Activated CD4-positive, alpha-beta T cell treated with anti-CD3 and anti-CD28 coated beads for 36 hours (primary cell): ENCODE data around the gene EIF4E3. TPM values are rescaled to one million over a fixed set of nuclear protein-coding genes. Genes with fewer than 3 reads are reported as not detected.

Source experiments
- ATAC-seq: fragments of 200-7000 bp; cut with Tn5 transposase; one replicate; pipeline ENCODE4 v1.10.0; 2021; ENCODE audit warnings: mild to moderate bottlenecking, moderate library complexity
- CTCF ChIA-PET: fragments of 350-600 bp; sonication (Branson Sonifier 250); formaldehyde crosslinking; loops from one replicate; lab custom pipeline; 2021; ENCODE audit warnings: antibody characterized with exemption; lab: Charles Lee
- POLR2A ChIA-PET: fragments of 350-600 bp; sonication (Branson Sonifier 250); formaldehyde crosslinking; loops from one replicate; lab custom pipeline; 2021; ENCODE audit warnings: antibody characterized with exemption, inconsistent platforms; lab: Charles Lee
- DNase-seq: peaks from one replicate; pipeline ENCODE4 v3.0.0-alpha.2; 2020
- H3K27ac Mint-ChIP-seq: one replicate; pipeline ENCODE4 v1.8.0; 2021; ENCODE audit warnings: mixed read lengths
- H3K27me3 Mint-ChIP-seq: one replicate; pipeline ENCODE4 v1.8.0; 2021; ENCODE audit warnings: mixed read lengths
- H3K36me3 Mint-ChIP-seq: one replicate; pipeline ENCODE4 v1.8.0; 2021; ENCODE audit warnings: low read depth, mixed read lengths
- H3K4me1 Mint-ChIP-seq: one replicate; pipeline ENCODE4 v1.8.0; 2021; ENCODE audit warnings: mixed read lengths
- H3K4me3 Mint-ChIP-seq: one replicate; pipeline ENCODE4 v1.8.0; 2021; ENCODE audit warnings: mild to moderate bottlenecking, moderate library complexity, mixed read lengths
- H3K9me3 Mint-ChIP-seq: one replicate; pipeline ENCODE4 v1.8.0; 2021; ENCODE audit warnings: low read depth, mixed read lengths
- intact Hi-C, 2 experiments: fragments of 100-400 bp; cut with DNase I in 1 of 2; cut with micrococcal nuclease in 1 of 2; formaldehyde crosslinking; loops; one replicate each; pipeline versions ENCODE4 v1.14.2 to v1.15.1; 2022 to 2024; cut with DNase I, micrococcal nuclease
- total RNA-seq, 2 experiments: library from RNA; stranded (reverse); gene quantifications; one replicate each; pipeline ENCODE4 v1.2.3, GENCODE V29; 2021

EIF4E3 gene
- total RNA-seq, 2 experiments from 2014 or later: 28.7 to 29.7 TPM

DNA sequence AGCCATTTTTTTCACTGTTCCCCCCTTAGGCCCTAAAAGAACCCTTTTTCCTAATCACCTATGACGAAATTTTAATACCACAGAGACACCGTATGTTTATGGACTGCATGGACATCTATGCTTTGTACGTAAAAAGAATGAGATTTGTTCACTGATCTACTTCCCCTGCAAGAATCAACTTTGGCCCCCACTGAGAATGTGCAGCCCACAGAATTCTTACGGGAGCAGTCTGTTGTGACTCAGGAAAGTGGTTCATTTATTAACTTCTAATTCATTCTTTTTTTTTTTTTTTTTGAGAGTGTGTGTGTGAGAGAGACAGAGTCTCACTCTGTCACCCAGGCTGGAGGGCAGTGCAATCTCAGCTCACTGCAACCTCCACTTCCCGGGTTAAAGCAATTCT is 17.6 kb downstream of the EIF4E3 start:
- DNase-seq: no peak
- CTCF ChIA-PET: interaction anchor here (1.0 kb wide), 3 partner anchors 23 to 151 kb away, joined by 3 to 4 read pairs (median 3); no protein-coding TSS in a partner anchor
- peaks cover 80% of the 10 kb centered on the region for H3K4me1 Mint-ChIP-seq
- POLR2A ChIA-PET: no interaction called here
- H3K27ac Mint-ChIP-seq: no peak overlapping the region
- intact Hi-C loops: no loop called here
- H3K36me3 Mint-ChIP-seq: peaks cover 8% of the 10 kb centered on the region
- ATAC-seq: no peak
- no peaks in the 10 kb centered on the region for H3K9me3 Mint-ChIP-seq
- no peaks in the 10 kb centered on the region for H3K27me3 Mint-ChIP-seq
- no peak overlapping the region for H3K4me3 Mint-ChIP-seq

DNA sequence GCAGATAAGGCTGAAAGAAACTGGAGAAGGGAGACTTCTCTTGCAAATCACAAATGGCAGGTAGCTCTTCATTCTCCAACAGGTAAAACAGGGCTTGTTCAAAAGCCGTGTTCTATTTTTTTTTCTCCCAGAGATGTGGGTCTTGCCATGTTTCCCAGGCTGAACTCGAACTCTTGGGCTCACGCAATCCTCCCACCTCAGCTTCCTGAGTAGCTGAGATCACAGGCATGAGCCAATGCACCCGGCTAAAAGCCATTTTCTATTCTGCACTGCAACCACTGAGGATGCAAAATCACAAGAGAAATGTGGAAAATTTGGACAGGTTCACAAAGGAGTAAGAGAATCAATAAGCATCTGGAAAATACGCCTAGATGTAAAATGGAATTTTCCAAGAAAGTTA is 19.5 kb downstream of the EIF4E3 start:
- Mint-ChIP-seq H3K4me3 (no peak overlapping the region), H3K27me3 (no peaks in the 10 kb centered on the region), H3K9me3 (no peaks in the 10 kb centered on the region), H3K36me3 (peaks cover 18% of the 10 kb centered on the region), H3K27ac (peak overlapping the region; percentile 55), H3K4me1 (peaks cover 86% of the 10 kb centered on the region)
- DNase-seq (no peak), ATAC-seq (no peak)
- intact Hi-C loops: loop anchor here (2.0 kb wide), 2 partner anchors 15 to 17 kb away; no protein-coding TSS in a partner anchor
- CTCF ChIA-PET: no interaction called here
- POLR2A ChIA-PET: no interaction called here

DNA sequence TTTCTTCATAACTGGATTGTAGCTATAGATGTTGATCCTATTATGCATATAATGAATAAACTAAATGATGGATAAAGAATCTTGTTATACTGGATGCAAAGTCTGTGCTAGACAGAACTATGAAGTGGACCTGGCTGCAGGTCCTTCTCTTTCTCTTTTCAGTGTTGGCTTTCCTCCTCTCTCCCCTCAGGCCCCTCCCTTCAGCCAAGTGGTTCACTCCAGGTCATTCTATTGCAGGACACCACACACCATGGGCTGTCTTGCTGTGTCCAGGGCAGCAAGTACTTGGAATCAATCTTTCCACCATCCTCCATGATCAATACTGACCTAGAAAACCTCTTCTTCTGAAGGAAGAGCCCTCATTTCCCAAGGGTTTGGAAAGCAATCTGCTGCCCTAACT is 20.3 kb downstream of the EIF4E3 start:
- Mint-ChIP-seq H3K4me1 (peaks cover 82% of the 10 kb centered on the region), H3K27ac (peak overlapping the region; percentile 66), H3K9me3 (no peaks in the 10 kb centered on the region), H3K36me3 (peaks cover 19% of the 10 kb centered on the region), H3K27me3 (no peaks in the 10 kb centered on the region), H3K4me3 (no peak overlapping the region)
- intact Hi-C loops: loop anchor here (2.0 kb wide), 2 partner anchors 16 to 18 kb away; no protein-coding TSS in a partner anchor
- DNase-seq: no peak
- ATAC-seq: no peak
- ChIA-PET CTCF (interaction anchor here (0.6 kb wide), 1 partner anchor 527 kb away, joined by 6 read pairs; no protein-coding TSS in a partner anchor), POLR2A (no interaction called here)

DNA sequence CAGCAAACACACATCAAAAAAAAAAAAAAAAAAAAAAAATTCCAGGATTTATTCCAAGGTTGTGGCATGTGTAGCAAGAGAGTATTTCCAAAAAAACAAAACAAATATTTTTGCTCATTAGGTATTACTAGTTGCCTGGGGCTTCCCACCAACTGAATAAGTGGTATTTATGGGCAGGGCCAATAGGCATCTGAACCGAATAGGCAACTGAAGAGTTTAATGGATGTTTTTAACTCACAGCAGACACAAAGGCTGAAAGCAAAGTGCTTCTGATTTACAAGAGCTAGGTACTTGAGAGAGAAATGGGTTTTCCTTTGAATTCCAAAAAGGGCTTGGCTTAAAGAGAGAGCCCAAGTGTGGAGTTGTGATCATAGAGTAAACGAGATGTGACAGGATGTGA is 21.4 kb downstream of the EIF4E3 start:
- CTCF ChIA-PET: interaction anchor here (1.1 to 2.3 kb wide), 2 partner anchors 20 to 102 kb away, joined by 3 to 7 read pairs; partner anchors contain the start of gene EIF4E3

DNA sequence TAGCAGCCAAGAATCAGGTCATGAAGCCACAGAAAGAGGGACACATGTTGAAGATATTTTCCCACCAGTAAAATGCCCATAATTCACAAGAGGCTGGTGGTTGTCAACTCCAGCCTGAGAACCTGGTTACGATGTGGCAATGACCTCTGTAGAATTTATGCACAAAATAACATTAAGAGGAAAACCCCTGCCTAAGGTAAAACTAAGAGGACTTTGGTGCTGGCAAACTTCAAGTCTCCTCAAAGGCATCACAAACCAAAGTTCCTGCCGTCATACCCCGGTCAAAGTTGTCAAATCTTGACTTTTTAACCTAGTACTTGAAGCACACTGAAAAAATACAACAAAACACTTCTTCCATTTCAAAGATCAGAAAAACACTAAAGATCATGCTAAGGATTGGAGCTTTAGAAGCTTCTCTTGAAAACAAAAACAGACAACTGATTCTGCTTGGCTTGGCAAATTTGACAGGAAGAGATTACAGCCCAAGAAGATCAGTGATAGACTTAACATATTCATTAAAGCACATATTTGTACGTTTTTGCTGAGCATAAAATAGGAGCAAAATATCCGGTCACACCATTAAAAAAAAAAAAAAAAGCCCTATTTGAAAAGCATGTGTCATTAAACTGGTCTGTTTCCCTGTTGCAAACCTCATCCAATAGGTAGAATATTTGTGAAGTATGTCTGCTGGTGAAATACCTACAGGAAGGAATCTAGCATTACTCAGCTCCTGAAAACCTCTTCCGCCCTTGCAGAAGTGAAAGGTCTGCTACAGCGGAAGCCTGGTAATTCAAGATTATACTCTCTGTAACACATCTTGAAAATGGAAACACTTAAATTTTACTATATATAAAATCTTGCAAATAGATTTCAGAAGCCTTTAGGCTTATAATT is 22.8 kb downstream of the EIF4E3 start:
- ATAC-seq (peak; percentile 94), DNase-seq (peak; percentile 59)
- H3K27me3 Mint-ChIP-seq: no peaks in the 10 kb centered on the region
- POLR2A ChIA-PET: interaction anchor here (0.6 to 0.7 kb wide), 2 partner anchors 640 to 694 kb away, joined by 6 read pairs; no protein-coding TSS in a partner anchor
- H3K9me3 Mint-ChIP-seq: no peaks in the 10 kb centered on the region
- peaks cover 33% of the 10 kb centered on the region for H3K36me3 Mint-ChIP-seq
- intact Hi-C loops: no loop called here
- peaks cover 63% of the 10 kb centered on the region for H3K4me1 Mint-ChIP-seq
- peak overlapping the region; percentile 94 for H3K27ac Mint-ChIP-seq
- CTCF ChIA-PET: interaction anchor here (0.6 to 2.4 kb wide), 12 partner anchors 9 to 205 kb away, joined by 3 to 7 read pairs (median 4); partner anchors contain the start of gene EIF4E3
- H3K4me3 Mint-ChIP-seq: peak overlapping the region; percentile 61

More for the DNA sequence above, 21.4 kb downstream of the EIF4E3 start:
- intact Hi-C loops: loop anchor here (2.0 kb wide), 2 partner anchors 17 to 19 kb away; no protein-coding TSS in a partner anchor
- Mint-ChIP-seq H3K9me3 (no peaks in the 10 kb centered on the region), H3K4me1 (peaks cover 72% of the 10 kb centered on the region), H3K4me3 (no peak overlapping the region), H3K27me3 (no peaks in the 10 kb centered on the region), H3K36me3 (peaks cover 22% of the 10 kb centered on the region), H3K27ac (peak overlapping the region; percentile 94)
- ATAC-seq: no peak
- no peak for DNase-seq
- POLR2A ChIA-PET: no interaction called here

DNA sequence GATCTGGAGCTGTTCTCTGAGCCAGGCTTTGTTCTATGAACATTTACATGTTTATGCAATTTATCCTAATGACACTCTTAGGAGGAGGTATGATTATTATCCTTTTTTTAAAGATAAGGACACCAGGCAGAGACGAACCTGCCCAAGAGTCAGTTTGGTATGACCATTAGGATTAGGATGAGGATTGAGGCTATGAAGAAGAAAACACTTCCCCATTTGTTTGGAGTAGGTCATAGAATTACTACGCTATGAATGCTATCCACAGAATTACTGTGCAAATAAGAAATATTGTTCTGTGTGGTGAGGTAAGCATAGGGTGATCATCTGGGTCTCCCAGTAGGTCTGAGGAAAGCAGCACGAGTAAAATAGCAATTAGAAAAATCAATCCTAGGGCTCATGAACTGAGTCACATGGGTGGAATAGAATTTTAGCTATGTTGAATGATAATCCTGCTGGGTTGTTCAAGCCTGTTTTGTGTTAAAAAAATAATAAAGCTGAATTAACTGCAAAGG is 23.9 kb downstream of the EIF4E3 start:
- Mint-ChIP-seq H3K27ac (peak overlapping the region; percentile 94), H3K4me1 (peaks cover 56% of the 10 kb centered on the region), H3K9me3 (no peaks in the 10 kb centered on the region), H3K4me3 (no peak overlapping the region), H3K36me3 (peaks cover 33% of the 10 kb centered on the region), H3K27me3 (no peaks in the 10 kb centered on the region)
- intact Hi-C loops: no loop called here
- ATAC-seq (no peak), DNase-seq (no peak)
- ChIA-PET CTCF (interaction anchor here (0.6 to 2.4 kb wide), 8 partner anchors 8 to 174 kb away, joined by 3 to 7 read pairs (median 4); no protein-coding TSS in a partner anchor), POLR2A (no interaction called here)

DNA sequence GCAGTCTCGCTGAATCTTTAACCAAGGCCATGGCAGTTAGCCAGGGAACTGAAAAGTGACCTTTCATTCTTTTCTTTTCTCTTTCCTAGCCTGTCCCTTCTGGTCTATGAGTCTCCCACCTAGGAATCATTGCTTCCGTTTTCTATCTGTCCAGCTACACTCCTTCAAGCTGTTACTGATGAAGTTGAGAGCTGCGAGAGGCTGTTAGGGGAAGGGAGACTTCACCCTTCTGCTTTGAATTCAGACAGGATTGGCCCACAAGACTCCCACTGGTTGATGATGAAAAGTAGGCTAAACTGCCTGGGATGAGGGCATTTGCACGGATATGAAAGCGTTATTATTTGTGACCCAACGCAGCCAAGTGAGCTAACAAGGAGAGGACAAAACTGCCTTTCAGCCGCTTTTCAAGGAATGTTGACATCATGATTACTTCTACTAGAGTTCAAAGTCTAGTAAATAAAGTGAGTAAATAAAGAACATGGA is 30.2 kb downstream of the EIF4E3 start:
- CTCF ChIA-PET: interaction anchor here (0.9 to 1.4 kb wide), 3 partner anchors 14 to 34 kb away, joined by 3 to 6 read pairs (median 4); no protein-coding TSS in a partner anchor
- Mint-ChIP-seq H3K27ac (no peak overlapping the region), H3K4me3 (no peak overlapping the region), H3K9me3 (no peaks in the 10 kb centered on the region), H3K27me3 (no peaks in the 10 kb centered on the region), H3K4me1 (peaks cover under 1% of the 10 kb centered on the region), H3K36me3 (peaks cover 30% of the 10 kb centered on the region)
- POLR2A ChIA-PET: no interaction called here
- intact Hi-C loops: no loop called here
- DNase-seq: no peak
- ATAC-seq: no peak

DNA sequence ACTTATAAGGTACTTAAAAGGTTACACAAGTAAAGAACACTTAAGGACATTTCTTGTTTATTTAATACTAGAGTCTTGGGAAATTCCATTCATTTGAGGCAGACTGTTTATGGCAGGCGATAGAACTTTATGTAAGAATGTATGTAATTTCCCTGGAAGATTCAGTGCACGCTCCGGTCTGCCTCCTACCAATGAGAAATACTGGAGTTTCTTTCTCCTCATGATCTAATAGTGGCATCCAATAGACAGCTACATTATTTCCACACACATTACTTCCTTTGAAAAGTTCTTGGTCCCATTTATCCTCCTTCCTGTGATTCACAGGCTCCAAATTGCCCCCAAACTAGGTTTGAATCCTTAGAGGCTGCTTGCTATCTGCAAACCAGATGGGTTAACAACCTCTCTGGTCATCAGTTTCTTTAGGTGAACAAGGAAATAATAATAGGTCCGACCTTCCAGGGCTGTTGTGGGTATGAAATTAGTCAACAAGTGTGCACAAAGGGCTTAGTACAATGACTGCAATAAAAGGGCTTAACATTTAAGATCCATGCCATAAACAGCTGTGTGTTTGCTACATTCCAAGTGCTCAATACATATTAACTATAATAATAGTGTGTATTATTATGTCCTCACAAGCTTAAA is 30.7 kb downstream of the EIF4E3 start:
- H3K27me3 Mint-ChIP-seq: no peaks in the 10 kb centered on the region
- ChIA-PET CTCF (interaction anchor here (1.0 to 1.6 kb wide), 3 partner anchors 8 to 35 kb away, joined by 3 to 6 read pairs (median 6); no protein-coding TSS in a partner anchor), POLR2A (no interaction called here)
- peaks cover 3% of the 10 kb centered on the region for H3K4me1 Mint-ChIP-seq
- H3K27ac Mint-ChIP-seq: no peak overlapping the region
- no peak overlapping the region for H3K4me3 Mint-ChIP-seq
- DNase-seq (no peak), ATAC-seq (no peak)
- intact Hi-C loops: no loop called here
- H3K9me3 Mint-ChIP-seq: no peaks in the 10 kb centered on the region
- H3K36me3 Mint-ChIP-seq: peaks cover 33% of the 10 kb centered on the region

DNA sequence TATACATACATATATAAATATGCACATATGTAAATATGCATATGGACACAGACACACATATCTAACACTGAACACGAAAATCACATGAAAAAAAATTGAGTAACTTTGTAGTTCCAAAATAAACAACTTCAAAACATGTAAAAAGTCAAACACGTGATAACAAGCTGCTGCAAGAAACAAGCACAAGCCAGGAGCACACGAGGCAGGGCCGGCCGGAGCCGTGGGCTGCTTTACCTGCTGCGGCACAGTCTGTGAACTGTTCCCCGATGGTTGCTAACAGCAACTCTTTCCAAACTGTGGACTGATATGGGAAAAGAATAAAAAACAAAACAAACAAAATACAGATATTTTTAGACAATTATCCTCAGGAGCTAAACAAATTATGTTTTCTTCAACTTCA is 31.6 kb downstream of the EIF4E3 start:
- CTCF ChIA-PET: interaction anchor here (0.8 to 1.6 kb wide), 3 partner anchors 8 to 120 kb away, joined by 3 to 6 read pairs (median 4); no protein-coding TSS in a partner anchor

DNA sequence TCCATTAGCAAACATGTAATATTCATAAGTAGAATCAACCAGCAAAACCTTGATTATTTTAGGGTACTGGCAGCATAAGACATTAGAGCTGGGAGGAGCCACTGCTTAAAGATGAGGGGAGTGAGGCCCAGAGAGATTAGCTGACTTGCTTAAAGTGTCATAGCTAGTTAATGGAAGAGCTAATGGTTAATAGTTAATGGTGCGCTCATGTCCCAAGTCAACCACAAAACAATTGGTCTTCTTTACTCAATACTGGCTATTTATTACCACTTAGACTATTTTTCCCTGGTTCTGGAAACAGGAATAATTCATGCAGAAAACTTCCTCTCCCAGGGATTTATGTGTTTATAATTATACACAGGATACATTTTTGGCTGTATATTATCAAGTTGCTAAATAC is 33.1 kb downstream of the EIF4E3 start:
- no peak for DNase-seq
- Mint-ChIP-seq H3K9me3 (no peaks in the 10 kb centered on the region), H3K27ac (no peak overlapping the region), H3K4me1 (peaks cover 11% of the 10 kb centered on the region), H3K4me3 (no peak overlapping the region), H3K36me3 (peaks cover 34% of the 10 kb centered on the region), H3K27me3 (no peaks in the 10 kb centered on the region)
- ATAC-seq: no peak
- ChIA-PET CTCF (interaction anchor here (0.6 to 1.4 kb wide), 4 partner anchors 9 to 20 kb away, joined by 3 read pairs; no protein-coding TSS in a partner anchor), POLR2A (no interaction called here)
- intact Hi-C loops: no loop called here

More for the DNA sequence above, 31.6 kb downstream of the EIF4E3 start:
- Mint-ChIP-seq H3K36me3 (peaks cover 38% of the 10 kb centered on the region), H3K27me3 (no peaks in the 10 kb centered on the region), H3K9me3 (no peaks in the 10 kb centered on the region), H3K4me1 (peaks cover 8% of the 10 kb centered on the region), H3K4me3 (no peak overlapping the region), H3K27ac (no peak overlapping the region)
- intact Hi-C loops: no loop called here
- no peak for DNase-seq
- POLR2A ChIA-PET: interaction anchor here (0.6 kb wide), 1 partner anchor 65 kb away, joined by 4 read pairs; no protein-coding TSS in a partner anchor
- ATAC-seq: no peak
